Measurements from ENCODE around the gene CCT4. TPM values are rescaled to one million over a fixed set of nuclear protein-coding genes. Genes with fewer than 3 reads are reported as not detected.
"Not testable (repeated sequence)": the region's sequence is repeated elsewhere in the genome, so short reads cannot be mapped to it uniquely, and the experiment has no call there.

CCT4 gene
- total RNA-seq = 100 to 1,000 TPM; 363 to 377 TPM

GRCh38 chr2:61888267-61889055 lies at the start of gene CCT4:
Gene CCT4, minus strand, starts transcription at chr2:61888656. Its CDS starts 149 bp downstream, at chr2:61888507.
- Mint-ChIP-seq H3K4me1 (ENCODE audit: low read depth) (peaks cover 34% of the 10 kb centered on the region), H3K9me3 (no peaks in the 10 kb centered on the region), H3K27ac (peak within 1 kb of the TSS; percentile 98), H3K27me3 (ENCODE audit: low read depth) (no peaks in the 10 kb centered on the region), H3K4me3 (peak within 1 kb of the TSS; percentile 99), H3K36me3 (ENCODE audit: low read depth) (peaks cover 33% of the 10 kb centered on the region)
- intact Hi-C loops (cut with micrococcal nuclease) = loop anchor here (1.0 kb wide), 9 partner anchors 17 to 1132 kb away; partner anchors contain the start of genes B3GNT2, COMMD1, EHBP1 and FAM161A
- DNase-seq = peak; percentile 86
- CTCF ChIA-PET = no interaction called here

DNA sequence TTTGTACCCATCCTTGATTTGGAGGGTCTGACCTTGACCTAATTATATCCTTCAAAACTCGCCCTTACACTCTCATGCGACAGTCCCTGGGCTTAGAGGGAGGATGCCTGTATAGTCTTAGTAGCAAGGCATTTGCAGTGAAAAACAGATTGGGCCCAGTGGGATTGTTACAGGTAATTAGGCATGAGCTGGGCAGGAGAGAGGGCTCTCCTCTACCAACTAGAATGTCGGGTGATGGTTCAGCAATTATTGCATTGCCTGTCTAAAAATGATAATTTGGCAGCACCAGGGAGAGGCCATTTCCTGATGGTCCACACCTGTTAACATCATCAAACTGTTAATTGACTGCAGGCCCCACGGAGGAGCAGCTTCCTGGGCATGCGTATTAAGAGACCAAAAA lies 49.4 kb upstream of the CCT4 start:
- Mint-ChIP-seq H3K27ac (no peak overlapping the region), H3K9me3 (no peaks in the 10 kb centered on the region), H3K36me3 (ENCODE audit: low read depth) (peaks cover 1% of the 10 kb centered on the region), H3K4me1 (ENCODE audit: low read depth) (peaks cover 1% of the 10 kb centered on the region), H3K27me3 (ENCODE audit: low read depth) (no peaks in the 10 kb centered on the region), H3K4me3 (no peak overlapping the region)
- intact Hi-C loops (cut with micrococcal nuclease) = no loop called here
- no peak for DNase-seq
- CTCF ChIA-PET = interaction anchor here (0.7 kb wide), 1 partner anchor 17 kb away, joined by 3 read pairs; no protein-coding TSS in a partner anchor

DNA sequence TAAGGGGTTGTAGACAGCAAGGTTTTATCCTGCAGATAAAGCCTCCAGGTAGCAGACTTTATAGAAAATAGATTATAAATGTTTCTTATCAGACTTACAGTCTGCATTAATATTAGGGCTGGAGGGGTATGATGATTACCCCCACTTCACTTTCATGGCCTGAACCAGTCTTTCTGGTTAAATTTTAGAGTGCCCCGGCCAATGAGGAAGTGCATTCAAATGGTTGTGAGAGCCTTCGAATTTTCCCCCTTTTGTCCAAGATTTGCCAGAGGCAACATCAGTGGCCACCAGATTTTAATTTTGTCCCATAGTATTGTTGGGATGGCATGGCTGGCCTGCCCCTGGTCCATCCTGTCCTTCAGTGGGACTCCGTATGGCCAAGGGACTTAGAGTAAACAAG lies 48.6 kb upstream of the CCT4 start:
- peaks cover 2% of the 10 kb centered on the region for H3K36me3 Mint-ChIP-seq (ENCODE audit: low read depth)
- H3K27ac Mint-ChIP-seq = no peak overlapping the region
- CTCF ChIA-PET = interaction anchor here (1.0 kb wide), 1 partner anchor 22 kb away, joined by 3 read pairs; no protein-coding TSS in a partner anchor
- no peaks in the 10 kb centered on the region for H3K9me3 Mint-ChIP-seq
- no peaks in the 10 kb centered on the region for H3K27me3 Mint-ChIP-seq (ENCODE audit: low read depth)
- no peak overlapping the region for H3K4me3 Mint-ChIP-seq
- intact Hi-C loops (cut with micrococcal nuclease) = no loop called here
- H3K4me1 Mint-ChIP-seq (ENCODE audit: low read depth) = no peaks in the 10 kb centered on the region
- DNase-seq = no peak

- CTCF ChIA-PET = no interaction called here
- Mint-ChIP-seq H3K4me1 (ENCODE audit: low read depth) (no peaks in the 10 kb centered on the region), H3K9me3 (no peaks in the 10 kb centered on the region), H3K27me3 (ENCODE audit: low read depth) (no peaks in the 10 kb centered on the region), H3K4me3 (no peak overlapping the region), H3K27ac (no peak overlapping the region), H3K36me3 (ENCODE audit: low read depth) (peaks cover 1% of the 10 kb centered on the region)
- DNase-seq = no peak
- intact Hi-C loops (cut with micrococcal nuclease) = no loop called here
These were observed 40.5 kb upstream of the CCT4 start for GRCh38 chr2:61928826-61929461.

DNA sequence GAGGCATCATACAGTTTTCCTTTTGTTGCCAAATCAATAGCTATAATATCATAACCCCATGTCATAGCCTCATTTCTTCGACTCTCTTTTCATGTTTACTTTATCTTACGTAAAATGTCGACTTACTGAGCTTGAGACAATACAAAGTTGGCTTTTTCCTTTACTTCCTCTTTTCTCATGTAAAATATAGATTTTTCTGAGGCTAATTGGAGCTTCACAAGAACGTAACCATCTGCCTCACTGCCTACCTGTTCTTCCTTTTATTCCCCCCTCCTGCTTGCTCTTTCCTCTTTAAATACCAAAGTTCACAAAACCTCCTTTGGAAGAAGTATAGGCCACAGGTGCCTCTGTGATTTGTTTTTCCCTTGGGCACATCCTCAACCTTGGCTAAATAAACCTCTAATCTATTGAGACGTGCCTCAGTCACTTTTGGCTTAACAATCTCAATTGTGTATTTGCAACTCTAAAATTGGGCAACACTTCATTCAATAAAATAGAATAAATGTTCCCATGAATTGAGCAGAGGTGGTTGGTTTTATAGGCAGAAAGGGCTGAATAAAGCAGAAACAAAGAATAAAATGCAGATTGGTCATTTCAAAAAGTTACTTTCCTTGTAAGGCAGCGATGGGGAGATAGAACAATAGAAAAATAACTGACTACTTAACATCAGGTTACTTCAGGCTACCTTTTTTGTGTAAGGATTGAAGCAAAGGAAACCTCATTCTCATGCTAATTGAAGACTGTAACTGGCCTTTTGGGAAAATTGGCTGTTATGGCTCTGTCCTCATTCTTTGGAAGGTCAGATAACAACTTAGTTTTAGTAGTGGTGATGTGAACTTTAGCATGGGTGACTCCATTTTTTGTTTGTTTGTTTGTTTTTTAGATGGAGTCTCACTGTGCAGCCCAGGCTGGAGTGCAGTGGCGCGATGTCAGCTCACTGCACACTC lies 38.3 kb upstream of the CCT4 start:
- intact Hi-C loops (cut with micrococcal nuclease) = no loop called here
- CTCF ChIA-PET = no interaction called here

DNA sequence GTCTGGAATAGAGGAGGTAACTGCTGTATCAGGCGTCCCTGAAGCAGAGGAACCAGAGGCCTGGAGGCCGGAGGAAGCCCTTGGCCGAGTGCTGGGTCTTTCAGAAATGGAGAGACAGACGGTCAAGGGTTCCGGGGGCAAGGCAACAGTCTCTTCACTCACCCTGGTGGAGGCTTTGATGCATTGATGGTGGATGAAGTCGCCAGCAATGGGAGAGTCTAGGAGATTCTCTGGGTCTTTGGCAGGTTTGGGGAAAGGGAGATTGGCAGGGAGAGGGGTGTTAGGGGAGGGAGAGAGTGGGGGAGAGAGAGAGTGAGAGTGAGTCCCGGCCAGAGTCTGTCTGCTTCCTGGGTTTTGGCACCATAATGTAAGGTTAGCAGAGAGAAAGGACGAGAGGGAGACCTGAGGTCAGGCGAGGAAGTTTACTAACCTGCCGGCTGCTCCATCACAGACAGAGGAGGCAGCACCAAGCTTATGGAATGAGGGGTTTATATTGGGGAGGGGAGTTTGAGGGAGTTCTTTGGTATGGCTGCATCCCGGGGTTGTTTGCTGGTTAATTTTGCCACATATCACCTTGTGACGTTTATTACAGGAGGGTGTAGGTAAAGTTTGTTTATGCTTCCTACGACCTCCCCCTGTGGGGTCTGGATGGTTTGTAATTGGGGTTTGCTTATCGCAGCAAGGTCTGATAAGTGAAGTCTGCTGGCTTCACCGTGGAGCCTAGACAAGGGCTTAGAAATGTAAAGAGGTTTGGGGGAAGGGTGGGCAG lies 36.6 kb upstream of the CCT4 start:
- H3K4me3 Mint-ChIP-seq = no peak overlapping the region
- H3K4me1 Mint-ChIP-seq (ENCODE audit: low read depth) = no peaks in the 10 kb centered on the region
- H3K27me3 Mint-ChIP-seq (ENCODE audit: low read depth) = no peaks in the 10 kb centered on the region
- CTCF ChIA-PET = no interaction called here
- intact Hi-C loops (cut with micrococcal nuclease) = no loop called here
- peaks cover 4% of the 10 kb centered on the region for H3K36me3 Mint-ChIP-seq (ENCODE audit: low read depth)
- no peak overlapping the region for H3K27ac Mint-ChIP-seq
- DNase-seq = no peak
- no peaks in the 10 kb centered on the region for H3K9me3 Mint-ChIP-seq

More for the DNA sequence above, 38.3 kb upstream of the CCT4 start:
- Mint-ChIP-seq H3K27ac (no peak overlapping the region), H3K27me3 (ENCODE audit: low read depth) (no peaks in the 10 kb centered on the region), H3K9me3 (no peaks in the 10 kb centered on the region), H3K4me3 (no peak overlapping the region), H3K4me1 (ENCODE audit: low read depth) (no peaks in the 10 kb centered on the region), H3K36me3 (ENCODE audit: low read depth) (peaks cover 1% of the 10 kb centered on the region)
- no peak for DNase-seq

- Mint-ChIP-seq H3K27ac (no peak overlapping the region), H3K9me3 (no peaks in the 10 kb centered on the region), H3K27me3 (ENCODE audit: low read depth) (no peaks in the 10 kb centered on the region), H3K36me3 (ENCODE audit: low read depth) (peaks cover 4% of the 10 kb centered on the region), H3K4me3 (no peak overlapping the region), H3K4me1 (ENCODE audit: low read depth) (no peaks in the 10 kb centered on the region)
- intact Hi-C loops (cut with micrococcal nuclease) = no loop called here
- no peak for DNase-seq
- CTCF ChIA-PET = no interaction called here
These were observed 34.3 kb upstream of the CCT4 start for GRCh38 chr2:61922714-61923113.

GRCh38 chr2:61920548-61920947 lies 32.1 kb upstream of the CCT4 start:
- H3K4me1 Mint-ChIP-seq (ENCODE audit: low read depth) = no peaks in the 10 kb centered on the region
- H3K27ac Mint-ChIP-seq = no peak overlapping the region
- no peaks in the 10 kb centered on the region for H3K27me3 Mint-ChIP-seq (ENCODE audit: low read depth)
- DNase-seq = no peak
- H3K9me3 Mint-ChIP-seq = no peaks in the 10 kb centered on the region
- intact Hi-C loops (cut with micrococcal nuclease) = no loop called here
- H3K36me3 Mint-ChIP-seq (ENCODE audit: low read depth) = peaks cover 4% of the 10 kb centered on the region
- no peak overlapping the region for H3K4me3 Mint-ChIP-seq
- CTCF ChIA-PET = interaction anchor here (0.7 to 0.8 kb wide), 2 partner anchors 39 to 526 kb away, joined by 3 to 5 read pairs; no protein-coding TSS in a partner anchor

GRCh38 chr2:61914794-61915193 lies 26.3 kb upstream of the CCT4 start:
- H3K9me3 Mint-ChIP-seq; H3K4me3 Mint-ChIP-seq; H3K4me1 Mint-ChIP-seq (ENCODE audit: low read depth); H3K27ac Mint-ChIP-seq; H3K27me3 Mint-ChIP-seq (ENCODE audit: low read depth); DNase-seq; H3K36me3 Mint-ChIP-seq (ENCODE audit: low read depth): not testable (repeated sequence)
- intact Hi-C loops (cut with micrococcal nuclease) = loop anchor here (5.0 kb wide), 2 partner anchors 777 to 863 kb away; no protein-coding TSS in a partner anchor
- CTCF ChIA-PET = interaction anchor here (1.9 kb wide), 1 partner anchor 499 kb away, joined by 5 read pairs; no protein-coding TSS in a partner anchor

DNA sequence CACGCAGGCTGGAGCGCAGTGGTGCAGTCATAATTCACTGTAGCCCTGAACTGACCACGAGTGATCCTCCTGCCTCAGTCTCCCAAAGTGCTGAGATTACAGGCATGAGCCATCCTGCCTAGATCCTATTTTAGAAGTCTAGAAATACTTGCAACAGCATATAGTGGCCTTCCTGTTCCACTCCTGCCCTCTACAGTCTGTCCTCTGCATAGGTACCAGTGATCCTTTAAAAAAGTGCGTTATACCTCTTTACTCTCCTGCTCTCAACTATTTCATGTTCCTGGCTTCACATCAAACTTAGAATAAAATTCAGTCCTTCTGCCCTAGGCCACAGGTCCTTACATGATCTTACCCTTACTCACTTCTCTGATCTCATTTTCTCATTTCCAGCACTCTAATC lies 23.1 kb upstream of the CCT4 start:
- H3K9me3 Mint-ChIP-seq = no peaks in the 10 kb centered on the region
- peak; percentile 18 for DNase-seq
- no peaks in the 10 kb centered on the region for H3K27me3 Mint-ChIP-seq (ENCODE audit: low read depth)
- intact Hi-C loops (cut with micrococcal nuclease) = loop anchor here (5.0 kb wide), 1 partner anchor 774 kb away; no protein-coding TSS in a partner anchor
- peaks cover 20% of the 10 kb centered on the region for H3K4me1 Mint-ChIP-seq (ENCODE audit: low read depth)
- H3K36me3 Mint-ChIP-seq (ENCODE audit: low read depth) = no peaks in the 10 kb centered on the region
- no peak overlapping the region for H3K27ac Mint-ChIP-seq
- H3K4me3 Mint-ChIP-seq = no peak overlapping the region
- CTCF ChIA-PET = interaction anchor here (1.0 to 1.4 kb wide), 2 partner anchors 22 to 46 kb away, joined by 3 read pairs; no protein-coding TSS in a partner anchor

GRCh38 chr2:61910603-61911002 lies 22.1 kb upstream of the CCT4 start:
- intact Hi-C loops (cut with micrococcal nuclease) = loop anchor here (5.0 kb wide), 1 partner anchor 773 kb away; no protein-coding TSS in a partner anchor
- no peaks in the 10 kb centered on the region for H3K27me3 Mint-ChIP-seq (ENCODE audit: low read depth)
- no peak overlapping the region for H3K4me3 Mint-ChIP-seq
- H3K9me3 Mint-ChIP-seq = no peaks in the 10 kb centered on the region
- H3K4me1 Mint-ChIP-seq (ENCODE audit: low read depth) = peaks cover 25% of the 10 kb centered on the region
- CTCF ChIA-PET = no interaction called here
- H3K27ac Mint-ChIP-seq = no peak overlapping the region
- DNase-seq = no peak
- no peaks in the 10 kb centered on the region for H3K36me3 Mint-ChIP-seq (ENCODE audit: low read depth)

Data from activated naive CD4-positive, alpha-beta T cell treated with anti-CD3 and anti-CD28 coated beads for 36 hours (primary cell).